OCI-LY7 (cell line): ENCODE results near the gene GPR78. TPM values are rescaled to one million over a fixed set of nuclear protein-coding genes. Genes with fewer than 3 reads are reported as not detected.
"Not testable (repeated sequence)": the region's sequence is repeated elsewhere in the genome, so short reads cannot be mapped to it uniquely, and the experiment has no call there.

Source experiments
- BruUV-seq: library from RNA; stranded (reverse); fragments of 400-500 nt; replicated peaks from 2 replicates; lab custom pipeline; 2021; lab: Mats Ljungman, UMichigan
- CTCF ChIA-PET: fragments of 300-600 bp; sonication (Branson Sonifier 250); formaldehyde crosslinking; loops from one replicate; lab custom pipeline; 2022; ENCODE audit warnings: antibody characterized with exemption; ENCODE audit not compliant: unreplicated experiment; lab: Charles Lee
- POLR2A ChIA-PET: fragments of 300-600 bp; sonication (Branson Sonifier 250); formaldehyde crosslinking; loops from one replicate; lab custom pipeline; 2022; ENCODE audit warnings: antibody characterized with exemption; lab: Charles Lee
- DNase-seq: peaks from one replicate; pipeline ENCODE4 v3.0.0-alpha.2; 2015; ENCODE audit warnings: low spot score
- H2AFZ ChIP-seq: fragments of 200-600 bp; sonication (generic), shearing (Covaris generic); 2 replicates; pipeline ENCODE4 v1.6.1; 2014; ENCODE audit warnings: mild to moderate bottlenecking, antibody characterized with exemption, low read length, moderate library complexity
- H3K27ac ChIP-seq: fragments of 200-600 bp; sonication (generic); 2 replicates; pipeline ENCODE4 v1.5.1; 2014; ENCODE audit warnings: mixed run types, low read depth, mild to moderate bottlenecking, moderate library complexity, low read length, inconsistent platforms; ENCODE audit not compliant: poor library complexity, severe bottlenecking
- H3K36me3 ChIP-seq: fragments of 200-600 bp; sonication (generic); 2 replicates; pipeline ENCODE4 v1.6.1; 2014; ENCODE audit warnings: mild to moderate bottlenecking, antibody characterized with exemption, low read length, moderate library complexity, mixed read lengths; ENCODE audit not compliant: insufficient read depth
- H3K4me1 ChIP-seq: fragments of 200-600 bp; sonication (generic); 2 replicates; pipeline ENCODE4 v1.5.1; 2014; ENCODE audit warnings: mild to moderate bottlenecking, low read length; ENCODE audit not compliant: insufficient read depth, poor library complexity, severe bottlenecking
- H3K4me2 ChIP-seq: fragments of 200-600 bp; sonication (generic); 2 replicates; pipeline ENCODE4 v1.6.1; 2014; ENCODE audit warnings: mild to moderate bottlenecking, low read length
- H3K4me3 ChIP-seq: fragments of 200-600 bp; sonication (generic); 2 replicates; pipeline ENCODE4 v1.5.1; 2014; ENCODE audit warnings: mild to moderate bottlenecking, low read depth, low read length; ENCODE audit not compliant: poor library complexity, severe bottlenecking
- H3K79me2 ChIP-seq: fragments of 200-600 bp; sonication (generic); 2 replicates; pipeline ENCODE4 v1.6.1; 2016; ENCODE audit warnings: low read depth, mild to moderate bottlenecking, low read length, moderate library complexity, mixed read lengths; ENCODE audit not compliant: insufficient read depth
- H3K9me2 ChIP-seq: fragments of 200-600 bp; sonication (generic); 2 replicates; pipeline ENCODE4 v1.6.1; 2016; ENCODE audit warnings: mild to moderate bottlenecking, low read length, mixed read lengths; ENCODE audit not compliant: insufficient read depth
- H3K9me3 ChIP-seq: fragments of 200-600 bp; sonication (generic); 2 replicates; pipeline ENCODE4 v1.6.1; 2014; ENCODE audit warnings: mild to moderate bottlenecking, mixed run types, low read length, mixed read lengths
- H4K20me1 ChIP-seq: fragments of 200-600 bp; sonication (generic); 2 replicates; pipeline ENCODE4 v1.6.1; 2014; ENCODE audit warnings: mild to moderate bottlenecking, antibody characterized with exemption, low read length, moderate library complexity, mixed read lengths; ENCODE audit not compliant: insufficient read depth
- CTCF ChIP-seq: fragments of 200-600 bp; sonication (generic); conservative IDR thresholded peaks from 2 replicates; pipeline ENCODE4 v1.5.1; 2014; ENCODE audit warnings: mild to moderate bottlenecking, antibody characterized with exemption, low read length, moderate library complexity, mixed read lengths
- EZH2phosphoT487 ChIP-seq: fragments of 200-600 bp; sonication (generic); IDR thresholded peaks from 2 replicates; pipeline ENCODE4 v1.6.1; 2018; ENCODE audit warnings: low read depth, borderline replicate concordance, mild to moderate bottlenecking, mixed run types, antibody characterized with exemption, low read length, moderate library complexity, mixed read lengths
- intact Hi-C: fragments of 100-400 bp; cut with micrococcal nuclease; formaldehyde crosslinking; loops from one replicate; pipeline ENCODE4 v1.10.0; 2022; ENCODE audit not compliant: unreplicated experiment
- total RNA-seq, 2 experiments: library from RNA; depleted of rRNA in 1 of 2; stranded (reverse); fragments of >200 nt in 1 of 2; shearing (Covaris generic) in 1 of 2; gene quantifications; 2 replicates each; pipeline ENCODE4 v1.2.3, GENCODE V29; 2014 to 2022

GPR78 gene
- total RNA-seq, 2 experiments from 2014 or later: not detected

DNA sequence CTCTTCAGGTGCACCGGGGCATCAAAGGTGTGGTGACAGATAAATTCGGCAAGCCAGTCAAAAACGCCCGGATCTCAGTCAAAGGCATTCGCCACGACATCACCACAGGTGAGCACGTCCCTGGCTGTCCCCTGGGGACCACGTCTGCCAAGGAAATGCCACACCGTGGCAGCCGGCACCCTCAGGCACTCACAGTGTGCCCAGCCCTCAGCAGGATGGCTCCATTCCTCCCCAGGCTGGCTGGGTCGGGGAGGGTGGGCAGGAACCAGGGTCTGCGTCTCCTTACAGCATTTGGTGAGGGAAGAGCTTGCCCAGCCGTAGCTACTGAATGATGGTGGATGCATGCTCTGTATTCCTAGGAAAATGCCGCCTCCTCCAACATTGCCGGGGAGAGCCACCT is 38.2 kb downstream of the GPR78 start:
- Histone ChIP-seq H3K4me3 (no peak overlapping the region), H4K20me1 (no peaks in the 10 kb centered on the region), H2AFZ (no peak overlapping the region), H3K4me1 (no peaks in the 10 kb centered on the region), H3K4me2 (no peak overlapping the region), H3K9me2 (no peaks in the 10 kb centered on the region), H3K36me3 (no peaks in the 10 kb centered on the region), H3K27ac (no peak overlapping the region), H3K9me3 (no peaks in the 10 kb centered on the region), H3K79me2 (no peaks in the 10 kb centered on the region)
- intact Hi-C loops: no loop called here
- no TSS peak for BruUV-seq
- ChIA-PET CTCF (no interaction called here), POLR2A (no interaction called here)
- DNase-seq: no peak
- no peak for TF ChIP-seq CTCF
- no peak for TF ChIP-seq EZH2phosphoT487

DNA sequence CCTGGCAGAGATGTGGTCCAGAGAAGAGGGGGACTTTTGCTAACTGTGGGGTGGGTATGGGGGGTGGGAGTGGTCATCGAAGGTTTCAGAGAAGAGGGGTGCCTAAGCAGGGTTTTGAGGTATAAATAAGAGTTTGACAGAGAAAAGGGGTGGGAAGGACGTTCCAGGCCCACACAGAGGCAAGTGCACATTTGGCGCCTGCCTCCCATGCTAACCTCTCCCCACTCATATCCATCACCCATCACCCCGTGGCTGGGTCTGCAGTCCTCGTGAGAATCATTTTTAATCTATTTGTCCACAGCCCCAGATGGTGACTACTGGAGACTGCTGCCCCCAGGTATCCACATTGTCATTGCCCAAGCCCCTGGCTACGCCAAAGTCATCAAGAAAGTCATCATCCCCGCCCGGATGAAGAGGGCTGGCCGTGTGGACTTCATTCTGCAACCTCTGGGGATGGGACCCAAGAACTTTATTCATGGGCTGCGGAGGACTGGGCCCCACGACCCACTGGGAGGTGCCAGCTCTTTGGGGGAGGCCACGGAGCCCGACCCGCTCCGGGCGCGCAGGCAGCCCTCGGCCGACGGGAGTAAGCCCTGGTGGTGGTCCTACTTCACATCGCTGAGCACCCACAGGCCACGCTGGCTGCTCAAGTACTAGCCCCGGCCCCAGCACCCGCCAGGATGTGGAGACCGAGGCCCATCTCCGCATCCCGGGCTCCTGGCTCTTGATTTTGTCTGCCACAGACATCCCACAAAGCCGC is 38.9 kb downstream of the GPR78 start:
- POLR2A ChIA-PET: interaction anchor here (0.5 kb wide), 1 partner anchor 563 kb away, joined by 5 read pairs; no protein-coding TSS in a partner anchor
- DNase-seq: no peak
- CTCF ChIA-PET: no interaction called here

DNA sequence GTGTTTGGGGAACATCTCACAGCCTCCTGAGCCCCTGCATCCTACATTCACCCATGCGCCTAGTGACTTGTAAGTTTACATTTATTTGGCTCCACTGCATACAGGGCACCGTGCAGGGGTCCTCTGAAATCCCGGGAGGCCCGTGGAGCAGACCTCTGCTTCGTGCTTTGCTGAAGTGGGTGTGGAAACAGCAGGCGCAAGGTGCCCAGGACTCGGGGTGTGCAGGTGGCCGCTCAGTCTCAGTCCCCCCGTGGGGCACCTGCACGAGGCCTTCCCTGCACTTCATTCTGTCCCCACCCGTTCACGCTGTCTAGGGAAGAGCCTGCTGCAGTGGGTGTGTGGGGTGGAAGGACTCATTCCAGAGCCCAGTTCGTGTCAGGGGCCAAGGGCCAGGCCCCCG is 40.9 kb downstream of the GPR78 start:
- H3K9me2 ChIP-seq, BruUV-seq, intact Hi-C loops: not testable (repeated sequence)

More for the DNA sequence above, 38.9 kb downstream of the GPR78 start:
- Histone ChIP-seq H3K4me2 (no peak overlapping the region), H2AFZ (no peak overlapping the region), H3K9me2 (no peaks in the 10 kb centered on the region), H3K27ac (no peak overlapping the region), H3K79me2 (no peaks in the 10 kb centered on the region), H4K20me1 (no peaks in the 10 kb centered on the region), H3K9me3 (no peaks in the 10 kb centered on the region), H3K4me3 (no peak overlapping the region), H3K4me1 (no peaks in the 10 kb centered on the region), H3K36me3 (no peaks in the 10 kb centered on the region)
- intact Hi-C loops: no loop called here
- TF ChIP-seq CTCF (no peak), EZH2phosphoT487 (no peak)
- BruUV-seq: no TSS peak

GRCh38 chr4:8624601-8625272 is 44.5 kb downstream of the GPR78 start:
- H3K27ac ChIP-seq, CTCF ChIA-PET, H2AFZ ChIP-seq, H3K4me1 ChIP-seq, POLR2A ChIA-PET, BruUV-seq, H3K36me3 ChIP-seq, DNase-seq, H3K9me2 ChIP-seq, H3K4me3 ChIP-seq, intact Hi-C loops, H3K4me2 ChIP-seq, H3K79me2 ChIP-seq, H3K9me3 ChIP-seq, H4K20me1 ChIP-seq: not testable (repeated sequence)

More for the DNA sequence above, 40.9 kb downstream of the GPR78 start:
- POLR2A ChIA-PET, DNase-seq, H4K20me1 ChIP-seq, H3K27ac ChIP-seq, H3K4me1 ChIP-seq, CTCF ChIA-PET, H3K9me3 ChIP-seq, H3K79me2 ChIP-seq, H2AFZ ChIP-seq, H3K4me2 ChIP-seq, H3K36me3 ChIP-seq, H3K4me3 ChIP-seq: not testable (repeated sequence)
